ENCODE results near the gene TRABD.

- no peak for TF ChIP-seq POLR2AphosphoS5 (IDR thresholded peaks at IDR 0.05; ENCODE audit: low read depth, low read length)
- TF ChIP-seq TAF1 (IDR thresholded peaks at IDR 0.05; ENCODE audit: borderline replicate concordance, low read depth, low read length): no peak
Measured at GRCh38 chr22:50179937-50180726, 5.6 kb upstream of the TRABD start.
